ENCODE data around the gene CAD. TPM values are rescaled to one million over a fixed set of nuclear protein-coding genes. Genes with fewer than 3 reads are reported as not detected.

Gene CAD
- total RNA-seq, 6 donors from 2014 or later: 19.8 to 66.0 (median 33.5) TPM

DNA sequence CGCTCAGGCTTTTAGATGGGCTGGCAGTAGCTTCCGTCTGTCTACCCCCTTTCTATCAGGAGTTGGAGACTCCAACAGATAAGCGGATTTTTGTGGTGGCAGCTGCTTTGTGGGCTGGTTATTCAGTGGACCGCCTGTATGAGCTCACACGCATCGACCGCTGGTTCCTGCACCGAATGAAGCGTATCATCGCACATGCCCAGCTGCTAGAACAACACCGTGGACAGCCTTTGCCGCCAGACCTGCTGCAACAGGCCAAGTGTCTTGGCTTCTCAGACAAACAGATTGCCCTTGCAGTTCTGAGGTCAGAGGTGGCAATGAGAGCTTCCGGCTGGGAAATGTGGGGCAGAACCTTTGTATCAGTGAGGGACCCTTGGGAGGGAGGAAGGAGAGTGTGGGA is 14.8 kb downstream of the CAD start:
- whole genome bisulfite sequencing, 2 donors: 96% methylated on average over 13 of the region's 13 CpGs
- TF ChIP-seq POLR2A (IDR thresholded peaks at IDR 0.05): no peak
- TF ChIP-seq, protein P1, sequence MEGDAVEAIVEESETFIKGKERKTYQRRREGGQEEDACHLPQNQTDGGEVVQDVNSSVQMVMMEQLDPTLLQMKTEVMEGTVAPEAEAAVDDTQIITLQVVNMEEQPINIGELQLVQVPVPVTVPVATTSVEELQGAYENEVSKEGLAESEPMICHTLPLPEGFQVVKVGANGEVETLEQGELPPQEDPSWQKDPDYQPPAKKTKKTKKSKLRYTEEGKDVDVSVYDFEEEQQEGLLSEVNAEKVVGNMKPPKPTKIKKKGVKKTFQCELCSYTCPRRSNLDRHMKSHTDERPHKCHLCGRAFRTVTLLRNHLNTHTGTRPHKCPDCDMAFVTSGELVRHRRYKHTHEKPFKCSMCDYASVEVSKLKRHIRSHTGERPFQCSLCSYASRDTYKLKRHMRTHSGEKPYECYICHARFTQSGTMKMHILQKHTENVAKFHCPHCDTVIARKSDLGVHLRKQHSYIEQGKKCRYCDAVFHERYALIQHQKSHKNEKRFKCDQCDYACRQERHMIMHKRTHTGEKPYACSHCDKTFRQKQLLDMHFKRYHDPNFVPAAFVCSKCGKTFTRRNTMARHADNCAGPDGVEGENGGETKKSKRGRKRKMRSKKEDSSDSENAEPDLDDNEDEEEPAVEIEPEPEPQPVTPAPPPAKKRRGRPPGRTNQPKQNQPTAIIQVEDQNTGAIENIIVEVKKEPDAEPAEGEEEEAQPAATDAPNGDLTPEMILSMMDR (IDR thresholded peaks at IDR 0.05): no peak
- TF ChIP-seq POLR2AphosphoS5 (IDR thresholded peaks at IDR 0.05): no peak
- no peak for TF ChIP-seq EP300 (IDR thresholded peaks at IDR 0.05)
- ATAC-seq (ENCODE audit: low FRiP score in 2 of 2): no peak
- DNase-seq: no peak
- Histone ChIP-seq H3K4me1 (no peaks in the 10 kb centered on the region), H3K27ac (no peak overlapping the region), H3K36me3 (peaks cover 36 to 98% (median 82%) of the 10 kb centered on the region in 4 donors), H3K4me3 (no peak overlapping the region), H3K9me3 (no peaks in the 10 kb centered on the region), H3K27me3 (no peaks in the 10 kb centered on the region)

DNA sequence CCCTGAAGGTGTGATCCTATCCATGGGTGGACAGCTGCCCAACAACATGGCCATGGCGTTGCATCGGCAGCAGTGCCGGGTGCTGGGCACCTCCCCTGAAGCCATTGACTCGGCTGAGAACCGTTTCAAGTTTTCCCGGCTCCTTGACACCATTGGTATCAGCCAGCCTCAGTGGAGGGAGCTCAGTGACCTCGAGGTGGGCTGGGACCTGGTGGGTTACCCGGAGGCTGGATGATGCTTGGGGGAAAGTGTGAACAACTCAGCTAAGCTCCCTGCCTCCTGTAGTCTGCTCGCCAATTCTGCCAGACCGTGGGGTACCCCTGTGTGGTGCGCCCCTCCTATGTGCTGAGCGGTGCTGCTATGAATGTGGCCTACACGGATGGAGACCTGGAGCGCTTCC is 16.2 kb downstream of the CAD start:
- DNase-seq (no peak), ATAC-seq (ENCODE audit: low FRiP score in 2 of 2) (peak in 1 of 2 donors; percentile 7)
- H3K9me3 ChIP-seq: no peaks in the 10 kb centered on the region
- H3K27me3 ChIP-seq: no peaks in the 10 kb centered on the region
- 93 to 95% methylated on average over 9 to 14 of the region's 14 CpGs for WGBS, 2 donors
- H3K27ac ChIP-seq: no peak overlapping the region
- no peaks in the 10 kb centered on the region for H3K4me1 ChIP-seq
- no peak overlapping the region for H3K4me3 ChIP-seq
- TF ChIP-seq POLR2A (IDR thresholded peaks at IDR 0.05): no peak
- no peak for TF ChIP-seq EP300 (IDR thresholded peaks at IDR 0.05)
- TF ChIP-seq POLR2AphosphoS5 (IDR thresholded peaks at IDR 0.05): no peak
- TF ChIP-seq, protein P1 (IDR thresholded peaks at IDR 0.05): no peak
- peaks cover 44 to 99% (median 86%) of the 10 kb centered on the region in 4 donors for H3K36me3 ChIP-seq

DNA sequence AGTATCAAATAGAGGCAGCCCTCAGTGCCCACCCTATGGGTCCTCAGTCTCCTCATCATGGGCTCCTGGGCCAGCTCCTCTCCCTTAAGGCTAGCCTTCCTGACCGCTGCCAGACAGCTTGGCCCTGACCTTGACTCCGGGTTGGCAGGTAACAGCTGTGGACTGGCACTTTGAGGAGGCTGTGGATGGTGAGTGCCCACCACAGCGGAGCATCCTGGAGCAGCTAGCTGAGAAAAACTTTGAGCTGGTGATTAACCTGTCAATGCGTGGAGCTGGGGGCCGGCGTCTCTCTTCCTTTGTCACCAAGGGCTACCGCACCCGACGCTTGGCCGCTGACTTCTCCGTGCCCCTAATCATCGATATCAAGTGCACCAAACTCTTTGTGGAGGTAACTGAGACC is 19.0 kb downstream of the CAD start:
- no peaks in the 10 kb centered on the region for H3K4me1 ChIP-seq
- H3K27me3 ChIP-seq: no peaks in the 10 kb centered on the region
- ATAC-seq (ENCODE audit: low FRiP score in 2 of 2): no peak
- H3K27ac ChIP-seq: no peak overlapping the region
- H3K36me3 ChIP-seq: peaks cover 48 to 100% (median 100%) of the 10 kb centered on the region in 4 donors
- no peak overlapping the region for H3K4me3 ChIP-seq
- H3K9me3 ChIP-seq: no peaks in the 10 kb centered on the region
- WGBS, 2 donors: 97% methylated on average over 10 of the region's 12 CpGs
- no peak for TF ChIP-seq POLR2A (IDR thresholded peaks at IDR 0.05)
- no peak for TF ChIP-seq EP300 (IDR thresholded peaks at IDR 0.05)
- TF ChIP-seq, protein P1 (IDR thresholded peaks at IDR 0.05): no peak
- TF ChIP-seq POLR2AphosphoS5 (IDR thresholded peaks at IDR 0.05): no peak
- no peak for DNase-seq

DNA sequence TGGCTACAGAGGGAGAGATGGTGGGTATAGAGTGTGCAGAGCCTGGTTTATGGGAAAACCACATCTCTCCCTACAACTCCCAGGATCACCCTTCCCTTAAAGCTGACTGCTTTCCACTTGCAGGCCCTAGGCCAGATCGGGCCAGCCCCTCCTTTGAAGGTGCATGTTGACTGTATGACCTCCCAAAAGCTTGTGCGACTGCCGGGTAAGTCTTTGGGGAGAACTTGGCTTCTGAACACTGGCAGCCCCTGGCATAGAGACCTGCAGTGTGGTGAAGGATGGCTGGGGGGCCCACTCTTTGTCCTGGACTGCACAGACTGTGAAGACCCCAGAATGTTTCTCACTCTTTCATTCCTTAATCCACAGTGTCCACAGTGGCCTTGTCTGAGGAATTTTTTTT is 19.5 kb downstream of the CAD start:
- ATAC-seq (ENCODE audit: low FRiP score in 2 of 2) (no peak), DNase-seq (no peak)
- WGBS, 2 donors: 87 to 100% methylated on average over 3 of the region's 3 CpGs
- Histone ChIP-seq H3K36me3 (peaks cover 48 to 100% (median 100%) of the 10 kb centered on the region in 4 donors), H3K9me3 (no peaks in the 10 kb centered on the region), H3K27ac (no peak overlapping the region), H3K27me3 (no peaks in the 10 kb centered on the region), H3K4me3 (no peak overlapping the region), H3K4me1 (no peaks in the 10 kb centered on the region)
- TF ChIP-seq, protein P1 (IDR thresholded peaks at IDR 0.05): no peak
- TF ChIP-seq POLR2A (IDR thresholded peaks at IDR 0.05) (no peak), POLR2AphosphoS5 (IDR thresholded peaks at IDR 0.05) (no peak), EP300 (IDR thresholded peaks at IDR 0.05) (no peak)

DNA sequence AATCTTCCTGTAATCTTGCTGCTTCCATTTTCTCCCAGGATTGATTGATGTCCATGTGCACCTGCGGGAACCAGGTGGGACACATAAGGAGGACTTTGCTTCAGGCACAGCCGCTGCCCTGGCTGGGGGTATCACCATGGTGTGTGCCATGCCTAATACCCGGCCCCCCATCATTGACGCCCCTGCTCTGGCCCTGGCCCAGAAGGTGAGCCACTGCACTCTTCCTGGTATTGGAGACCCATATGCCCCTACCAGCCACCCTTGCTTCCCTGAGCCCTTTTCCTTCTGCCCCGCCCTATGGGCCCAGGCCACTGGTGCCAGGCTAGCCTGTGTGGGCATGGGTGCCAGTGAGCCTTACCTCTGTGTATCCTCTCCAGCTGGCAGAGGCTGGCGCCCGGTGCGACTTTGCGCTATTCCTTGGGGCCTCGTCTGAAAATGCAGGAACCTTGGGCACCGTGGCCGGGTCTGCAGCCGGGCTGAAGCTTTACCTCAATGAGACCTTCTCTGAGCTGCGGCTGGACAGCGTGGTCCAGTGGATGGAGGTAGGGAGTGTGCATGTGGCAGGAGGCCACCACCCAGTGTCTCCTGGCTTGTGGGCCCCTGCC is 20.3 kb downstream of the CAD start:
- H3K36me3 ChIP-seq: peaks cover 42 to 100% (median 100%) of the 10 kb centered on the region in 4 donors
- no peak for DNase-seq

More for the DNA sequence above, 20.3 kb downstream of the CAD start:
- WGBS, 2 donors: 96 to 97% methylated on average over 10 to 15 of the region's 15 CpGs
- Histone ChIP-seq H3K9me3 (no peaks in the 10 kb centered on the region), H3K27ac (no peak overlapping the region), H3K4me1 (no peaks in the 10 kb centered on the region), H3K4me3 (no peak overlapping the region), H3K27me3 (no peaks in the 10 kb centered on the region)
- ATAC-seq (ENCODE audit: low FRiP score in 2 of 2): no peak
- TF ChIP-seq POLR2AphosphoS5 (IDR thresholded peaks at IDR 0.05): no peak
- no peak for TF ChIP-seq EP300 (IDR thresholded peaks at IDR 0.05)
- no peak for TF ChIP-seq POLR2A (IDR thresholded peaks at IDR 0.05)
- TF ChIP-seq, protein P1 (IDR thresholded peaks at IDR 0.05): no peak
